GM18951 (cell line): ENCODE data around the gene DTHD1.

ENCODE experiments used
- POLR2A ChIP-seq: IDR thresholded peaks from 4 replicates; pipeline ENCODE4 v1.6.1; 2011; ENCODE audit warnings: mild to moderate bottlenecking; ENCODE audit not compliant: insufficient read length, insufficient read depth; ENCODE audit errors: extremely low read depth
- in situ Hi-C: fragments of 300-500 bp; cut with MboI; formaldehyde crosslinking; loops from one replicate; pipeline ENCODE4 v1.12.0; 2022; ENCODE audit warnings: low sequenced_read_pairs, mixed read lengths, inconsistent platforms; ENCODE audit not compliant: unreplicated experiment

DTHD1 gene

DNA sequence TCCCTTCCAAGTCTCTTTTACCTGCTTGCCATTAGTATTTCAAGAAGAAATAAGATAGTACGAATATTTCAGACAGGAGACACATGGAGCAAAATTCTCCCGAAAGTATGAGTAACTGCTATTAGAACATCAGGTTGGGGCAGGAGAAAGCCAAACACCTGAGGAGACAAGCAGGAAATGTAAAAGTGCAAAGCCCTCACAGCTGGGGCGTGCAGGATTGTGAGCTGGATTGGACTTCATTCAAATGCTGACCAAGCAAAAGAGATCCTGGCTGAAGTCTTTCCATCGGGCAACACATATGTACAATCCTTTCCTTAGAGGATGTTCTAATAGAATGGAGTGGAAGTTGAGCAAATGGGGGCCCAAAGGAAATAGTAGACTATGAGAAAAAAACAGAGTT is 76.8 kb downstream of the DTHD1 start:
- in situ Hi-C loops = no loop called here
- TF ChIP-seq POLR2A = no peak

- in situ Hi-C loops = no loop called here
- no peak for TF ChIP-seq POLR2A
Observed at GRCh38 chr4:36360755-36361154, 79.3 kb downstream of the DTHD1 start.

- in situ Hi-C loops = no loop called here
- TF ChIP-seq POLR2A = no peak
Observed at GRCh38 chr4:36363024-36363423, 81.6 kb downstream of the DTHD1 start.

DNA sequence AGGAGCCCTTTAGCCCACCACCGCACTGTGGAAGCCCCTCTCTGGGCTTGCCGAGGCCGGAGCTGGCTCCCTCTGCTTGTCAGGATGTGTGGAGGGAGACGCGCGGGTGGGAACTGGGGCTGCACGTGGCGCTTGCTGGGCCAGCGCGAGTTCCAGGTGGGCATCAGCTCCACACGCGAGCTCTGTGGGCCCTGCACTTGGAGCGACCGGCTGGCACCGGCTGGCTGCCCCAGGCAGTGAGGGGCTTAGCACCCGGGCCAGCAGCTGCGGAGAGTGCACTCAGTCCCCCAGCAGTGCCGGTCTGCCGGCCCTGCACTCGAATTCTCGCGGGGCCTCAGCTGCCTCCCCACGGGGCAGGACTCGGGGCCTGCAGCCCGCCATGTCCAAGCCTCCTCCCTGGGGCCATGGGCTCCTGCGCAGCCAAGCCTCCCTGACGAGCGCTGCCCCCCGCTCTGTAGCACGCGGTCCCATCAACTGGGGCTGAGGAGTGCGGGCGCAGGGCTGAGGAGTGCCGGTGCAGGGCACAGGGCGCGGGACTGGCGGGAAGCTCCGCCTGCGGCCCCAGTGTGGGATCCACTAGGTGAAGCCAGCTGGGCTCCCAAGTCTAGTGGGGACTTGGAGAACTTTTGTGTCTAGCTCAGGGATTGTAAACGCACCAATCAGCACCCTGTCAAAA is 93.6 kb downstream of the DTHD1 start:
- TF ChIP-seq POLR2A = no peak
- in situ Hi-C loops = no loop called here

DNA sequence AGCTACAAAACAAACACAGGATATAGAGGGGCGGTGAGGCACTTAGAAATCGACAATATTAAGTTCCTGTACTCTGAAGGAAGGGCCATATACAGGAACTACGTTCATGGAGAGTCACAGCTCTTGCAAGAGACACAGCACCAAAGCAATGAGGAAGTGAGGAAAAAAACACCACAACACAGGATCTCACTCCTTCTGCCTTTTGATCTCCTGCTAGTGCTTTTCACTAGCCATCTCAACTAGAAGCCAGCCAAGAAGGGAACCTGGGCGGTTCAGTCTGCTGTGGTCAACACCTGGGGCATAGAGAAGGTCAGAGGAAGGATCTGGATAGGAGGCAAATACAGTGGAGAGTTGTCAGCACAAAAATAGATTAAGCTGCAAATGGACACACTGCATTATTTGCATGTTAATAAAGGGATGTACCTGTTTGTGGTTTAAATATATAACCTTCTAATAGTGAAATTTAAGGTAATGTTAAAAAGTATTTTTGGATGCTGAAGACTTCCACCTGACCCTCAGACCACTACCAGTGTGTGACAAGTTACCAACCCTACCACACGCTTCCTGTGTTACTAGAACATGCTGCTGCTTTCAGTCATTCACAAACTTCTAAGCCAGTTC is 104.6 kb downstream of the DTHD1 start:
- no peak for TF ChIP-seq POLR2A
- in situ Hi-C loops = no loop called here

DNA sequence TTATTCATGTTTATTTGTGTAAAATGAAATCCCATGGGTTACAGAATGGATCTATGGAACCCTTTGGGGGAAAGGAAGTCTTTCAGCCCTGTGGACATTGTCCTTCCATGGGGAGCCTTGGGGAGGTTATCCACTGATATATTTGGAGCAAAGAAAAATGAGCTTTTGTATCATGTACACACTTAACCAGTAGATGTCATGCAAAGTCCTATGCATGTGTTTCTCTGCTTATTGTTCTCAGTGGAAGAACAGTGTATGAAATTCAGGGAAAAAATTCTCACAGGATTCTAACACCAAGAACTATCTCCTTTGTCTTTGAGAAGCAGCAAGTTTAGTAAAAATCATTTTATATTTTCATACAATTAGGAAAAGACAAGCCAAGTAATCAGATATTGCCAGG is 105.3 kb downstream of the DTHD1 start:
- in situ Hi-C loops = no loop called here
- TF ChIP-seq POLR2A = no peak

GRCh38 chr4:36388710-36389109 is 107.3 kb downstream of the DTHD1 start:
- in situ Hi-C loops = no loop called here
- TF ChIP-seq POLR2A = no peak

- TF ChIP-seq POLR2A = no peak
- in situ Hi-C loops = no loop called here
Observed at GRCh38 chr4:36391411-36391810, 110.0 kb downstream of the DTHD1 start.

DNA sequence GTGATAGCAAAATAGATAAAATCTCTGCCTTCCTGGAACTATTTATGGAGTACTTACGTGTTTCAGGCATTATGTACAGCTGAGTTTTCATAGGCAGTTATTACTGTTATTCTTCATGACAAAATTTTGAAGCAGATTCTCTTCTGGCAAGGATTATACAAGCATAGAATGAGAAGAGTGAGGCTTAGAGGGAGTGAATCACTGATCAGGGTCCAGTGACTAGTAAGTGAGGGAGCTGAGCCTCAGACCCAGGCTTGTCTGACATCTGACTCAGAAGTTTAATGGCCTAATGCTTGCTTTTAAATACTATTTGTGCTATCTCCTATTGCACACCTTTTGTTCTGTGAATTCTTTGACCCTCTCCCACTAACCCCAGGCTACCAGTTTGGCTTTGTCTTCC is 110.6 kb downstream of the DTHD1 start:
- TF ChIP-seq POLR2A = no peak
- in situ Hi-C loops = no loop called here

DNA sequence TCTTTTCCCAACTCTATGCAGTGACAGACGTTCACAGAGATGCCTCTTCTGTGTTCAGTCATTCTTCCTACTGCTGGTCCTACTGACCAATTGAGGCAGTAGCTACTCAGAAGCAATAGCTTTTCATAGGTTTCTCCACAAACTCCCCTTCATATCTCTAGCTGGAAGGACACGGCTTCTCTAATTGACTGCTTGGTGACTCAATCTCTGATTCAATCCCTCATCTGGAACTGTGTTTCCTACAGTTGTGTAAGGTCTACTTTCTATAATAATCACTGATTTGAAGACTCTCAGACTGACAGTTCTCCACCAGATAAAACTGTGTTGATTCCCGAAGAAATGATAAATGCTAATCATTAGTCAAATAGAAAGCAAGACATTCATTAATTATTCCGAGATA is 111.5 kb downstream of the DTHD1 start:
- in situ Hi-C loops = no loop called here
- no peak for TF ChIP-seq POLR2A
